Skeletal muscle satellite cell (primary cell): ENCODE data around the gene SGMS1. TPM values are rescaled to one million over a fixed set of nuclear protein-coding genes. Genes with fewer than 3 reads are reported as not detected.

ENCODE experiments used
- small RNA-seq: library from RNA; depleted of rRNA; stranded (forward); fragments of <200 nt; gene quantifications from one replicate; pipeline ENCODE3, GENCODE V24; 2012

Gene SGMS1

Small RNAs within 50 kb of the gene (small RNA-seq; reads per million reads assigned to genes)
- gene RNU7-107P, result not detected
